C1 segment of cervical spinal cord (tissue), 14 donors: Measurements from ENCODE around the gene CNIH3.

Source experiments
- DNase-seq, 14 donors: peaks; one replicate each; lab custom pipeline; 2025; lab: John Stamatoyannopoulos, UW

CNIH3 gene

GRCh38 chr1:224768971-224769370 is 152.9 kb downstream of the CNIH3 start:
- DNase-seq = no peak

DNA sequence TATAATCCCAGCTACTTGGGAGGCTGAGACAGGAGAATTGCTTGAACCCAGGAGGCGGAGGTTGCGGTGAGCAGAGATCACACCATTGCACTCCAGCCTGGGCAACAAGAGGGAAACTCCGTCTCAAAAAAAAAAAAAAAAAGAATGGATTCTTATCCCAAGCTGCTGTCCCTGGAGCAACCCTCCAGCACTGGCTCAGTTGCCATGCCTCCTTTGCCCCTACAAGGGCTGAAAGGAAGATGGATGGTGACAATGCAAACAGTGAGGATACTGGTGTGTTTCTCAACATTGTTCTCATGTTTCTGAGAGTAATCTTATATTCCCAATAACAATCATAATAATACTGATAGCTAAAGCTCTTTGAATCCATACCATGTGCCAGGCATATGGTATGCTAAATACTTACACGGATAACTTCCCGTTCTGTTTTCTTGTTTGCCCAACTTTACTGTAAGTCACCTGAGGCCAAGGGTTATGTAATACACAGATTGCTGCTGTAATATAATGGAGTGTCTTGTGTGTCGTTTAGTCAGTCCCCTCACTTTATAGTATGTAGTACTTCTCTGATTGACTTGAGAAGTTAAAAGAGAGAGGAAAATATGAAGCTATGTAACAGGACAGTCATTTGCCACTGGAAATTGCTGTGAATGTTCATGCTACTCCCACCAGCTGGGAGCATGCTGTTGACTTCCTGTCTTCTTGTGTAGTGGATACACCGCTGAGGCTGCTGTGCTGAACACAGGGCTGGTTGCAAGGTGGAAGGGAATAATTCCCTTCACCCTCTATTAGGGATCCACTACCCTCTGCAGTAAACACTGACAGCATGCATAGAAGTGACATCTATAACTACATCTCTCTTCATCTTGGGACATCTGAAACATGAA is 153.6 kb downstream of the CNIH3 start:
- DNase-seq = no peak

DNA sequence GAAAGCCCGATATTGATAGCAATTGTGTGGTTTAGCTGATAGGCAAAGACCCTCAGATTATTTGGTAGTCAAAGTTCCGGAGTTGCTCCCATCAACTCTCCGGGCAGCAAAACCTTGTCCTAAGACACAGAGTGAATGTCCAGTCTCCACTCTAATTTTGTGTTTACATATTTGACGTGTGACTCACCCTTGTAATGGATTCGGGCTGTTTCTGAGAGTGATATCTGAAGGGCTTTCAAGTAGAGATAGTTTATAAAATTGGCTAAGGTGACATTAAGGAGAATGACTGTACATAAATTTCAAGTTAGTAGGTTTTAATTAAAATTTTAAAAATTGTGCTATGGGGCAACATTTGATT is 154.2 kb downstream of the CNIH3 start:
- DNase-seq = no peak

DNA sequence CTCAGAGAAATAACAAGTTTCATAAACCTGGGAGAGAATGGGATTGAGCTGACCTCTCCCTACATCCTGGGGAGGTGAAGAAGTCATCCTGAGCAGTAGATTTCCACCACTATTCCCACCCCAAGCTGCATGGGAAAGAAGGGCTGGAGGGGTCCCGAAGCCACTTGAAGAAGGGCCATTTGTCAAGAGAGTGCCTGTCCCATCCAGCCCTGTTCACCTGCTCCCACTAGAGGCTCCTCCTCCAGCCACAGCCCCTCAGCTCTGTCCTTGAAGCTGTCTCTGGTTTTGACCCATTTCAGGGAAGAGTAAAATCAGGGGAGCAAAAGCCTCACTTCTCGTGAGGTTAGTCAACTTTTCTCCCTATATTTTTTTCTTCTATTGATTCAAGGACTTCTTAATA is 157.5 kb downstream of the CNIH3 start:
- no peak for DNase-seq

DNA sequence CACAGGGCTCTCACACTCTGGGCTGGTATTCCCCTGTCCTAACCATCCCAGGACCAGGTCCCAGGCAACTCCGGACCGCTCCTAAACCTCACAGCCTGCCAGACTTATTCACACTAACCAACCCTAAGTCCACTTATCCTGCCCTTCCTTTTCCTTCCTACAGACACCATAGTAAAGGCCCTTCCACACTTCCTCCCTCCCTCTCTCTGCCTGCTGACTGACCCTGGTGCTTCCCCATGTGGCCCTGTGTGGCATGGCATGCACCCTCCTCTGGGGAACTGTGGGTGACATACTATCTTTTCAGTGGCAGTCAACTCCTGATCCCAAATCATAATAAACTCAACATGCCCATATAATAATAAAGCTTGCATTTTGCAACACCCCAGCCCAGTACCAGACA is 158.3 kb downstream of the CNIH3 start:
- DNase-seq = no peak

- no peak for DNase-seq
These were observed 161.1 kb downstream of the CNIH3 start for GRCh38 chr1:224777180-224777579.

GRCh38 chr1:224779536-224779935 is 163.4 kb downstream of the CNIH3 start:
- DNase-seq = no peak

GRCh38 chr1:224780736-224781135 is 164.6 kb downstream of the CNIH3 start:
- no peak for DNase-seq

GRCh38 chr1:224781800-224782199 is 165.7 kb downstream of the CNIH3 start:
- no peak for DNase-seq

- DNase-seq = no peak
These were observed 166.3 kb downstream of the CNIH3 start for GRCh38 chr1:224782281-224783000.

GRCh38 chr1:224783006-224783651 is 167.0 kb downstream of the CNIH3 start:
- DNase-seq = no peak

- no peak for DNase-seq
These were observed 168.3 kb downstream of the CNIH3 start for GRCh38 chr1:224784265-224785039.

DNA sequence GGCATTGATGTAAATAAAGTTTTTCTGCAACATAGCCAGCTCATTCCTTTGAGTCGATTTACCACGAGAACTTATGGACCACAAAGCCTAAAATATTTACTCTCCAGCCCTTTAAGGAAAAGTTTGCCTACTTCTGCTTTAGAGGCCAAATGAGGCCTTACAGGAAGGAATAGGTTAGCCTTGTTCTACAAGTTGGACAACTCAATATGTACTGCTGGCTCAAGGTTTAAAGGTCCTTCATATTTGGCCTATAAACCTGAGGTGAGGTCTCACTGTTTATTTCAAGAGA is 168.9 kb downstream of the CNIH3 start:
- no peak for DNase-seq

DNA sequence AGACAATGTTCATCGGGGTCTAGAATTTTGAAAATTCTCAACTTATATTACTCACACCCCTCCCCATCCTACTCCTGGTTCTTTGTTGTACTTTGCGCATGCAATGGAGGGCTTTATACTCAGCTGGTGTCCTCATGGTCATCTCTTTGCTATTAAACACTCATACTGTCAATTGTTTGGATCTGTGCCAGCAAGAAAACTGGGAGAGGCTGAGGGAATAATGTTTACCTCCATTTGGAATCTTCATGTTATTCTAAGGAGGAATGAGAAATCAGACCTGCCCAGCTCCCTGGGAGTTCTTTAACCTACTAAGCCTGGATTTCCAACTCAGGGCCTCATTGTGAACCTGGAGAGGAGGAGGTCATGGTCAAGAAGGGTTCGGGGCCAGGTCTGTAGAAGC is 169.5 kb downstream of the CNIH3 start:
- DNase-seq = no peak

GRCh38 chr1:224786533-224787250 is 170.6 kb downstream of the CNIH3 start:
- DNase-seq = no peak

- DNase-seq = no peak
These were observed 173.2 kb downstream of the CNIH3 start for GRCh38 chr1:224789311-224789710.
